Measurements from ENCODE around the gene CNIH1.

- no peak for TF ChIP-seq POLR2A (IDR thresholded peaks at IDR 0.05)
- TF ChIP-seq CTCF (IDR thresholded peaks at IDR 0.05): no peak
- no peak for TF ChIP-seq POLR2AphosphoS5 (IDR thresholded peaks at IDR 0.05)
- no peak for TF ChIP-seq EP300 (IDR thresholded peaks at IDR 0.05; ENCODE audit: low read depth)
Measured at GRCh38 chr14:54489731-54490444, 48.7 kb upstream of the CNIH1 start.

All from transverse colon (tissue), 4 donors.